HepG2 (cell line): Measurements from ENCODE around the gene EVC. TPM values are rescaled to one million over a fixed set of nuclear protein-coding genes. Genes with fewer than 3 reads are reported as not detected.

Experiments used
- ATAC-seq: fragments of 200-7000 bp; cut with Tn5 transposase; 3 replicates; pipeline ENCODE4 v1.9.1; 2020; ENCODE audit warnings: mild to moderate bottlenecking, moderate library complexity
- BruUV-seq: library from RNA; stranded (reverse); fragments of 400-500 nt; replicated peaks from 2 replicates; lab custom pipeline; 2021; lab: Mats Ljungman, UMichigan
- CTCF ChIA-PET: fragments of 300-600 bp; formaldehyde crosslinking; extraction: SDS; loops from one replicate; lab custom pipeline; 2021; ENCODE audit warnings: low total read pairs, inconsistent platforms, low intra/inter-chr PET ratio; lab: Yijun Ruan, JAX
- POLR2A ChIA-PET: fragments of 350-600 bp; sonication (Branson Sonifier 250); formaldehyde crosslinking; loops from one replicate; lab custom pipeline; 2020; ENCODE audit warnings: antibody characterized with exemption, inconsistent platforms; lab: Yijun Ruan, JAX
- DNase-seq: peaks from one replicate; pipeline ENCODE4 v3.0.0-alpha.2; 2015; ENCODE audit warnings: low spot score
- FAIRE-seq: peaks from 3 replicates; lab custom pipeline; 2011; peaks lifted over from hg19 to GRCh38; lab: Jason Lieb, UNC
- H2AFZ ChIP-seq: one replicate; pipeline ENCODE4 v1.6.1; 2011; ENCODE audit warnings: low read length, inconsistent platforms
- H3K27ac ChIP-seq: fragments of 300-600 bp; 3 replicates; pipeline ENCODE4 v1.8.0; 2011; ENCODE audit warnings: mixed run types, mild to moderate bottlenecking, mixed read lengths, low read length, inconsistent platforms; ENCODE audit not compliant: insufficient read depth; ENCODE audit errors: extremely low read length
- H3K27me3 ChIP-seq, 2 experiments: fragments of 200-600 bp in 1 of 2; 2 replicates in 1 of 2; 3 replicates in 1 of 2; pipeline versions ENCODE4 v1.6.0 to v1.8.0; 2011; ENCODE audit warnings: low read length in 2 of 2, mild to moderate bottlenecking in 2 of 2, moderate library complexity in 2 of 2, inconsistent platforms in 1 of 2; ENCODE audit not compliant: insufficient read depth in 2 of 2, control insufficient read depth in 1 of 2
- H3K36me3 ChIP-seq, 2 experiments: fragments of 200-600 bp in 1 of 2; replicated peaks in 1 of 2; 2 replicates in 1 of 2; 3 replicates in 1 of 2; pipeline versions ENCODE4 v1.5.1 to v1.8.0; 2011; ENCODE audit warnings: low read length in 2 of 2, inconsistent platforms in 1 of 2; ENCODE audit not compliant: insufficient read depth in 2 of 2, control insufficient read depth in 1 of 2
- H3K4me1 ChIP-seq: 2 replicates; pipeline ENCODE4 v1.5.1; 2012; ENCODE audit warnings: low read length, inconsistent platforms; ENCODE audit not compliant: insufficient read depth
- H3K4me2 ChIP-seq: 2 replicates; pipeline ENCODE4 v1.6.0; 2011; ENCODE audit warnings: low read depth, low read length, inconsistent platforms
- H3K4me3 ChIP-seq, 3 experiments: fragments of 200-600 bp in 1 of 3; sonication (generic), shearing (Covaris generic) in 1 of 3; replicated peaks in 1 of 3; 2 replicates each; pipeline ENCODE4 v1.5.1; 2011 to 2016; ENCODE audit warnings: low read length in 3 of 3, inconsistent platforms in 2 of 3, low read depth in 2 of 3, mild to moderate bottlenecking in 2 of 3, control low read depth in 1 of 3, mixed read lengths in 1 of 3; ENCODE audit not compliant: insufficient read depth in 1 of 3
- H3K79me2 ChIP-seq: one replicate; pipeline ENCODE4 v1.6.1; 2011; ENCODE audit warnings: low read length, inconsistent platforms; ENCODE audit not compliant: insufficient read depth
- H3K9ac ChIP-seq: 2 replicates; pipeline ENCODE4 v1.6.0; 2011; ENCODE audit warnings: mild to moderate bottlenecking, low read depth, low read length, inconsistent platforms; ENCODE audit not compliant: insufficient read depth
- H3K9me3 ChIP-seq: 2 replicates; pipeline ENCODE4 v1.5.1; 2012; ENCODE audit warnings: mild to moderate bottlenecking, low read length
- H4K20me1 ChIP-seq: 2 replicates; pipeline ENCODE4 v1.6.0; 2011; ENCODE audit warnings: inconsistent platforms, mild to moderate bottlenecking, low read length, moderate library complexity; ENCODE audit not compliant: insufficient read depth
- ERF ChIP-seq: IDR thresholded peaks from 2 replicates; pipeline ENCODE4 v1.6.1; 2018; ENCODE audit warnings: missing biosample characterization, missing genetic modification reagents
- GTF3A ChIP-seq: sonication (generic); formaldehyde crosslinking; conservative IDR thresholded peaks from 2 replicates; pipeline ENCODE4 v1.4.0; 2020; ENCODE audit warnings: mild to moderate bottlenecking, missing genetic modification reagents
- KDM5B ChIP-seq: sonication (generic); formaldehyde crosslinking; IDR thresholded peaks from 2 replicates; pipeline ENCODE4 v1.4.0; 2020; ENCODE audit warnings: missing genetic modification reagents, mild to moderate bottlenecking, borderline replicate concordance
- MTF2 ChIP-seq: sonication (generic); formaldehyde crosslinking; IDR thresholded peaks from 2 replicates; pipeline ENCODE4 v1.5.0; 2020; ENCODE audit warnings: missing genetic modification reagents, borderline replicate concordance
- NCOA1 ChIP-seq: sonication (generic); formaldehyde crosslinking; IDR thresholded peaks from 2 replicates; pipeline ENCODE4 v1.9.0; 2021; ENCODE audit warnings: missing genetic modification reagents
- PHF20 ChIP-seq: sonication (generic); formaldehyde crosslinking; IDR thresholded peaks from 2 replicates; pipeline ENCODE4 v1.5.0; 2020; ENCODE audit warnings: mild to moderate bottlenecking, missing genetic modification reagents
- PLSCR1 ChIP-seq: sonication (generic); formaldehyde crosslinking; IDR thresholded peaks from 2 replicates; pipeline ENCODE4 v1.5.0; 2020; ENCODE audit warnings: missing genetic modification reagents, mild to moderate bottlenecking, borderline replicate concordance
- RBM22 ChIP-seq: fragments of 200-400 bp; formaldehyde crosslinking; optimal IDR thresholded peaks from 2 replicates; pipeline ENCODE3; 2017; ENCODE audit warnings: mild to moderate bottlenecking, low read length, moderate library complexity
- RFXAP ChIP-seq: sonication (generic); formaldehyde crosslinking; IDR thresholded peaks from 2 replicates; pipeline ENCODE4 v1.4.0; 2020; ENCODE audit warnings: missing genetic modification reagents, borderline replicate concordance
- TBX3 ChIP-seq: fragments of 450-650 bp; IDR thresholded peaks from 2 replicates; pipeline ENCODE4 v1.6.1; 2017; ENCODE audit warnings: antibody characterized with exemption, mild to moderate bottlenecking, inconsistent platforms, borderline replicate concordance
- ZFP36L1 ChIP-seq: sonication (generic); formaldehyde crosslinking; IDR thresholded peaks from 2 replicates; pipeline ENCODE4 v1.8.0; 2022; ENCODE audit warnings: mild to moderate bottlenecking, missing genetic modification reagents, moderate library complexity
- ZFP62 ChIP-seq: sonication (generic); formaldehyde crosslinking; IDR thresholded peaks from 2 replicates; pipeline ENCODE4 v1.4.0; 2020; ENCODE audit warnings: missing genetic modification reagents
- WGBS: methylation state at CpG from one replicate; pipeline ENCODE4 v1.1.6; 2017; ENCODE audit warnings: low lambda C conversion rate; 5-methylcytosine and 5-hydroxymethylcytosine counted together
- in situ Hi-C: cut with HindIII; loops from 2 replicates; pipeline ENCODE4 v1.10.0; 2017; ENCODE audit warnings: low pct_unique_long_range_greater_than_20kb; ENCODE audit not compliant: extremely low pct_ligation_motif_present
- intact Hi-C: fragments of 100-400 bp; cut with micrococcal nuclease; formaldehyde crosslinking; loops from one replicate; pipeline ENCODE4 v1.10.0; 2022; ENCODE audit not compliant: unreplicated experiment
- polyA plus RNA-seq, 8 experiments: library from polyadenylated mRNA; depleted of rRNA in 3 of 8; stranded (reverse) in 7 of 8; unstranded in 1 of 8; fragments of >200 nt; fragmentation: Illumina TruSeq in 4 of 8; extraction: Trizol in 4 of 8; gene quantifications; 2 replicates each; pipeline versions ENCODE4 v1.2.1 to v1.2.3, GENCODE V29; 2011 to 2016; ENCODE audit warnings: low read depth in 4 of 8, missing spikeins in 1 of 8, mixed read lengths in 1 of 8; ENCODE audit not compliant: insufficient read depth in 1 of 8
- total RNA-seq, 5 experiments: library from RNA; depleted of rRNA; stranded (reverse); fragments of >200 nt; fragmentation: Illumina TruSeq; extraction: Trizol; gene quantifications; 2 replicates each; pipeline ENCODE4 v1.2.3, GENCODE V29; 2016; ENCODE audit warnings: low read depth in 1 of 5
- TF ChIP-seq, protein P1 (sequence below): IDR thresholded peaks from 2 replicates; pipeline ENCODE4 v1.6.1; 2018; ENCODE audit warnings: missing genetic modification reagents

The EVC gene
- total and polyA plus RNA-seq, 2 of the 13 experiments (the other 11 are each of a cell fraction or from before 2014, with no cell fraction given): 3.1 to 4.9 TPM

DNA sequence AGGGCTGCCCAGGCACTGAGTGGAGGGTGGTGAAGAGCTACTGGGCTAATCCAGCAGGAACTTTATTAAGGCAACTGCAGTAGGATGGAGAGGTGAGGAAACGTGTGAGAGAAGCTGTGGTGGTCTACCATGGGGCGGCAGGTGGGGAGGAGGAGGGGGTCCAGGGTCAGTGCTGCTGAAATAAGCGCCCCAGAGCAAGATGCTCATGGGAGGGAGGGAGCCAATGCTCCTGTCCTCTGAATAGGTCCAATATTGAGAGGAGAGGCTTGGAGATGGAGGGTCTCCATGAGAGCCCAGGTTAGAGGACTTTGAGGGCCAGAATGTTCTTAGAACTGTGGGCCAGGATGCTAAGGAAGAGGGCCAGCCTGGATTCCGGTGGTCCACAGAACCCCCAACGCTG, 35.2 kb downstream of the EVC start (continued):
- TF ChIP-seq ZFP62: no peak

GRCh38 chr4:5746829-5747737, 36.1 kb downstream of the EVC start:
- Histone ChIP-seq H2AFZ (no peak overlapping the region), H3K36me3 (peaks cover 10 to 40% of the 10 kb centered on the region in 2 experiments), H3K79me2 (no peaks in the 10 kb centered on the region), H3K4me1 (no peaks in the 10 kb centered on the region), H3K27me3 (no peaks in the 10 kb centered on the region), H4K20me1 (no peaks in the 10 kb centered on the region), H3K4me2 (no peak overlapping the region)
- no peak for ATAC-seq
- CTCF ChIA-PET: no interaction called here
- 95% methylated on average over 8 of the region's 12 CpGs for WGBS
- intact Hi-C loops (no loop called here), in situ Hi-C loops (no loop called here)
- FAIRE-seq: no peak
- TF ChIP-seq KDM5B (CRISPR knock-in tag): no peak
- no peak for TF ChIP-seq NCOA1 (CRISPR knock-in tag)
- no peak for TF ChIP-seq ZFP36L1 (CRISPR knock-in tag)
- TF ChIP-seq GTF3A (CRISPR knock-in tag): no peak
- TF ChIP-seq TBX3: no peak
- no peak for TF ChIP-seq ERF (CRISPR knock-in tag)
- TF ChIP-seq RBM22: no peak
- no peak for TF ChIP-seq PHF20 (CRISPR knock-in tag)
- TF ChIP-seq MTF2: no peak
- TF ChIP-seq, protein P1, sequence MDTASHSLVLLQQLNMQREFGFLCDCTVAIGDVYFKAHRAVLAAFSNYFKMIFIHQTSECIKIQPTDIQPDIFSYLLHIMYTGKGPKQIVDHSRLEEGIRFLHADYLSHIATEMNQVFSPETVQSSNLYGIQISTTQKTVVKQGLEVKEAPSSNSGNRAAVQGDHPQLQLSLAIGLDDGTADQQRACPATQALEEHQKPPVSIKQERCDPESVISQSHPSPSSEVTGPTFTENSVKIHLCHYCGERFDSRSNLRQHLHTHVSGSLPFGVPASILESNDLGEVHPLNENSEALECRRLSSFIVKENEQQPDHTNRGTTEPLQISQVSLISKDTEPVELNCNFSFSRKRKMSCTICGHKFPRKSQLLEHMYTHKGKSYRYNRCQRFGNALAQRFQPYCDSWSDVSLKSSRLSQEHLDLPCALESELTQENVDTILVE (CRISPR knock-in tag): no peak
- TF ChIP-seq RFXAP (CRISPR knock-in tag): no peak
- no peak for TF ChIP-seq PLSCR1 (CRISPR knock-in tag)
- TF ChIP-seq, all 625 proteins: peak for 0
- no peak for DNase-seq
- H3K4me3 ChIP-seq: no peak overlapping the region
- H3K9me3 ChIP-seq: no peaks in the 10 kb centered on the region
- H3K9ac ChIP-seq: no peak overlapping the region
- POLR2A ChIA-PET: no interaction called here
- no peak overlapping the region for H3K27ac ChIP-seq
- no TSS peak for BruUV-seq
